ENCODE measurements around the gene THSD7A.

DNA sequence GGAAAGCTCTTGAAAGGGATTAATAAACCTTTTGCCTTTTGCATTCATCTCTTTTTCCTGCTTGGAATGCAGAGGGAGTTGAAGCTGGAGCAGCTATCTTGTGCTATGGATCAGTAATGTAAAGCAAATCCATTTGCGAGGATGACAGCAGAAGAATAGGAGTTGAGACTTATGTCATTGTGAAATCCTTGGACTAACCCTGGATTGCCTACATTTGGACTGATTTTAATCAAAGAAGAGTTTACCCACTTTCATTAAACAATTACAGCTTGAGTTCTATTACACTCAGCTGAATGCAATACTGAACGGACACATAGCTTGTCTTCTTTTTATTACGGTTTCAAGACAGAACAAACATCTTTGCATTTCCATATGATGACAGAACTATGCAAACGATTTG lies 496.1 kb downstream of the THSD7A start:
- TF ChIP-seq EZH2 (IDR thresholded peaks at IDR 0.05) = no peak
- TF ChIP-seq POLR2AphosphoS5 (IDR thresholded peaks at IDR 0.05; ENCODE audit: borderline replicate concordance, low read depth, low read length) = no peak
- no peak for TF ChIP-seq FOXP2 (optimal IDR thresholded peaks at IDR 0.05; ENCODE audit: control extremely low read depth, extremely low read length, insufficient read depth)

All from SK-N-MC (cell line).